ENCODE results near the gene PRKCG. TPM values are rescaled to one million over a fixed set of nuclear protein-coding genes. Genes with fewer than 3 reads are reported as not detected.

Gene PRKCG
- total RNA-seq, 1 donor from 2014 or later = 0.08 TPM

- ATAC-seq = no peak
- DNase-seq (ENCODE audit: low spot score) = no peak
Measured at GRCh38 chr19:53897459-53897858, 15.5 kb downstream of the PRKCG start.

GRCh38 chr19:53898166-53898565 is 16.2 kb downstream of the PRKCG start:
- ATAC-seq = no peak
- DNase-seq (ENCODE audit: low spot score) = no peak

- ATAC-seq (no peak), DNase-seq (ENCODE audit: low spot score) (no peak)
Measured at GRCh38 chr19:53898636-53899341, 16.8 kb downstream of the PRKCG start.

- DNase-seq (ENCODE audit: low spot score) (no peak), ATAC-seq (no peak)
Measured at GRCh38 chr19:53900191-53900860, 18.3 kb downstream of the PRKCG start.

GRCh38 chr19:53903055-53903680 is 21.2 kb downstream of the PRKCG start:
- DNase-seq (ENCODE audit: low spot score) (no peak), ATAC-seq (peak; percentile 44)

- ATAC-seq = no peak
- DNase-seq (ENCODE audit: low spot score) = no peak
Measured at GRCh38 chr19:53904909-53905308, 22.9 kb downstream of the PRKCG start.

- ATAC-seq = no peak
- no peak for DNase-seq (ENCODE audit: low spot score)
Measured at GRCh38 chr19:53905787-53906186, 23.8 kb downstream of the PRKCG start.

- peak; percentile 79 for ATAC-seq
Measured at GRCh38 chr19:53906211-53907192, 24.5 kb downstream of the PRKCG start.

GRCh38 chr19:53907193-53907581 is 25.2 kb downstream of the PRKCG start:
- ATAC-seq (no peak), DNase-seq (ENCODE audit: low spot score) (no peak)

More at GRCh38 chr19:53906211-53907192, 24.5 kb downstream of the PRKCG start:
- no peak for DNase-seq (ENCODE audit: low spot score)

GRCh38 chr19:53907690-53908089 is 25.7 kb downstream of the PRKCG start:
- DNase-seq (ENCODE audit: low spot score) (no peak), ATAC-seq (no peak)

GRCh38 chr19:53908106-53908934 is 26.3 kb downstream of the PRKCG start:
- peak; percentile 66 for ATAC-seq
- DNase-seq (ENCODE audit: low spot score) = no peak

GRCh38 chr19:53908935-53909415 is 27.0 kb downstream of the PRKCG start, which contains the start of gene CACNG7:
TSS of gene CACNG7 (plus strand) at chr19:53909278. CDS start at chr19:53912832, 3,554 bp downstream.
- no peak for ATAC-seq
- no peak for DNase-seq (ENCODE audit: low spot score)

- ATAC-seq = no peak
- no peak for DNase-seq (ENCODE audit: low spot score)
Measured at GRCh38 chr19:53909471-53910169, 27.6 kb downstream of the PRKCG start.

- ATAC-seq = no peak
- no peak for DNase-seq (ENCODE audit: low spot score)
Measured at GRCh38 chr19:53910170-53910518, 28.1 kb downstream of the PRKCG start.

GRCh38 chr19:53912653-53913052 is 30.7 kb downstream of the PRKCG start:
- ATAC-seq = no peak
- no peak for DNase-seq (ENCODE audit: low spot score)

GRCh38 chr19:53915000-53915399 is 33.0 kb downstream of the PRKCG start:
- DNase-seq (ENCODE audit: low spot score) (no peak), ATAC-seq (no peak)

GRCh38 chr19:53916004-53916403 is 34.0 kb downstream of the PRKCG start:
- DNase-seq (ENCODE audit: low spot score) = no peak
- no peak for ATAC-seq

- ATAC-seq = no peak
- no peak for DNase-seq (ENCODE audit: low spot score)
Measured at GRCh38 chr19:53917356-53917755, 35.4 kb downstream of the PRKCG start.

- peak; percentile 52 for ATAC-seq
- DNase-seq (ENCODE audit: low spot score) = no peak
Measured at GRCh38 chr19:53927739-53928138, 45.7 kb downstream of the PRKCG start.
